Endothelial cell of umbilical vein (primary cell): ENCODE data around the gene ABCC10.

ENCODE experiments used
- EZH2 ChIP-seq: IDR thresholded peaks from 2 replicates; pipeline ENCODE4 v1.6.1; 2012; ENCODE audit warnings: borderline replicate concordance, low read depth, mild to moderate bottlenecking, moderate library complexity, low read length, inconsistent platforms; ENCODE audit not compliant: severe bottlenecking
- FOS ChIP-seq: IDR thresholded peaks from 2 replicates; pipeline ENCODE4 v1.6.1; 2011; ENCODE audit warnings: mild to moderate bottlenecking, low read length, moderate library complexity, borderline replicate concordance; ENCODE audit not compliant: insufficient read depth
- GATA2 ChIP-seq: IDR thresholded peaks from 2 replicates; pipeline ENCODE4 v1.7.0; 2011; ENCODE audit warnings: low read depth, mild to moderate bottlenecking, moderate library complexity, mixed read lengths, low read length; ENCODE audit not compliant: insufficient read length, insufficient read depth
- JUN ChIP-seq: IDR thresholded peaks from 2 replicates; pipeline ENCODE4 v1.6.1; 2011; ENCODE audit warnings: borderline replicate concordance, low read depth; ENCODE audit not compliant: insufficient read length, insufficient read depth
- MYC ChIP-seq: IDR thresholded peaks from one replicate; pipeline ENCODE4 v1.6.1; 2011; ENCODE audit warnings: mild to moderate bottlenecking, low read depth, low read length
- POLR2A ChIP-seq: IDR thresholded peaks from 2 replicates; pipeline ENCODE4 v1.6.1; 2012; ENCODE audit warnings: low read depth, mild to moderate bottlenecking, control low read depth, low read length
- POLR2AphosphoS5 ChIP-seq: IDR thresholded peaks from 2 replicates; pipeline ENCODE4 v1.6.1; 2012; ENCODE audit warnings: low read depth, mild to moderate bottlenecking, control low read depth, low read length, moderate library complexity; ENCODE audit not compliant: insufficient read depth
- TF ChIP-seq, protein P1 (sequence below), 2 donors: IDR thresholded peaks; 1 replicate in 1 of 2; 2 replicates in 1 of 2; pipeline ENCODE4 v1.5.1; 2011; ENCODE audit warnings: low read length in 2 of 2, mild to moderate bottlenecking in 2 of 2, moderate library complexity in 2 of 2, control low read depth in 1 of 2, inconsistent platforms in 1 of 2, low read depth in 1 of 2; ENCODE audit not compliant: insufficient read depth in 1 of 2; ENCODE audit errors: extremely low read depth in 1 of 2
- TF ChIP-seq, protein P2 (sequence below): IDR thresholded peaks from 2 replicates; pipeline ENCODE4 v1.6.1; 2011; ENCODE audit not compliant: insufficient read depth, insufficient read length

DNA sequence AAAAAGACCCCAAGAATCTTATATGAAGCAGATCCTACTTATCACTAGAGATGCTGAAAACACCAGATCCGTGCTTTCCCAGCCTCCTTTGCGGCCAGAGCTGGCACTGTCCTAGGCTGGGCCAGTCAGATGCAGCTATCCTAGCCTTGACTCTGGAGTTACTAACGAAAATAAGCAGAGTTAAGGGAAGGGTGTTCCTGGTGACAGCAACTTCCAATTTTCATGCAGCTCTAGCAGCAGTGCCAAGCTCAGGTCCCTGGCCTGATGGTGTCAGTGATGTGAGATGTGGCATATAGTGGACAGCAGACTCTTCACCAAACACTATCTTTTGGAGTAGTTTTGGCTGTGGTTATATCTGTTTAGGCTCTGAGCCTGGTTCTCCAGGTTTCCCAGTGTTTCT lies 25.6 kb upstream of the ABCC10 start:
- TF ChIP-seq, protein P1, sequence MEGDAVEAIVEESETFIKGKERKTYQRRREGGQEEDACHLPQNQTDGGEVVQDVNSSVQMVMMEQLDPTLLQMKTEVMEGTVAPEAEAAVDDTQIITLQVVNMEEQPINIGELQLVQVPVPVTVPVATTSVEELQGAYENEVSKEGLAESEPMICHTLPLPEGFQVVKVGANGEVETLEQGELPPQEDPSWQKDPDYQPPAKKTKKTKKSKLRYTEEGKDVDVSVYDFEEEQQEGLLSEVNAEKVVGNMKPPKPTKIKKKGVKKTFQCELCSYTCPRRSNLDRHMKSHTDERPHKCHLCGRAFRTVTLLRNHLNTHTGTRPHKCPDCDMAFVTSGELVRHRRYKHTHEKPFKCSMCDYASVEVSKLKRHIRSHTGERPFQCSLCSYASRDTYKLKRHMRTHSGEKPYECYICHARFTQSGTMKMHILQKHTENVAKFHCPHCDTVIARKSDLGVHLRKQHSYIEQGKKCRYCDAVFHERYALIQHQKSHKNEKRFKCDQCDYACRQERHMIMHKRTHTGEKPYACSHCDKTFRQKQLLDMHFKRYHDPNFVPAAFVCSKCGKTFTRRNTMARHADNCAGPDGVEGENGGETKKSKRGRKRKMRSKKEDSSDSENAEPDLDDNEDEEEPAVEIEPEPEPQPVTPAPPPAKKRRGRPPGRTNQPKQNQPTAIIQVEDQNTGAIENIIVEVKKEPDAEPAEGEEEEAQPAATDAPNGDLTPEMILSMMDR (IDR thresholded peaks at IDR 0.05; ENCODE audit: extremely low read depth in 1 of 2, insufficient read depth in 1 of 2, low read depth in 1 of 2, low read length in 2 of 2): no peak
- TF ChIP-seq POLR2A (no peak), POLR2AphosphoS5 (no peak), FOS (no peak), JUN (no peak), EZH2 (no peak), MYC (no peak), GATA2 (no peak)
- TF ChIP-seq, protein P2, sequence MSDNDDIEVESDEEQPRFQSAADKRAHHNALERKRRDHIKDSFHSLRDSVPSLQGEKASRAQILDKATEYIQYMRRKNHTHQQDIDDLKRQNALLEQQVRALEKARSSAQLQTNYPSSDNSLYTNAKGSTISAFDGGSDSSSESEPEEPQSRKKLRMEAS: no peak
